Activated naive CD4-positive, alpha-beta T cell treated with anti-CD3 and anti-CD28 coated beads, Interleukin-2, amount 50 U/mL, for 24 hours (primary cell): ENCODE measurements around the gene APOL5.
"Not testable (repeated sequence)": the region's sequence is repeated elsewhere in the genome, so short reads cannot be mapped to it uniquely, and the experiment has no call there.

Source experiments
- H3K27ac Mint-ChIP-seq: one replicate; pipeline ENCODE4 v1.8.0; 2021; ENCODE audit warnings: mild to moderate bottlenecking, mixed read lengths
- H3K27me3 Mint-ChIP-seq: one replicate; pipeline ENCODE4 v1.8.0; 2021; ENCODE audit warnings: mixed read lengths
- H3K36me3 Mint-ChIP-seq: one replicate; pipeline ENCODE4 v1.8.0; 2021; ENCODE audit warnings: mixed read lengths
- H3K4me1 Mint-ChIP-seq: one replicate; pipeline ENCODE4 v1.8.0; 2021; ENCODE audit warnings: mixed read lengths
- H3K4me3 Mint-ChIP-seq: one replicate; pipeline ENCODE4 v1.8.0; 2021; ENCODE audit warnings: mild to moderate bottlenecking, mixed read lengths
- H3K9me3 Mint-ChIP-seq: one replicate; pipeline ENCODE4 v1.8.0; 2021; ENCODE audit warnings: mixed read lengths

Gene APOL5

DNA sequence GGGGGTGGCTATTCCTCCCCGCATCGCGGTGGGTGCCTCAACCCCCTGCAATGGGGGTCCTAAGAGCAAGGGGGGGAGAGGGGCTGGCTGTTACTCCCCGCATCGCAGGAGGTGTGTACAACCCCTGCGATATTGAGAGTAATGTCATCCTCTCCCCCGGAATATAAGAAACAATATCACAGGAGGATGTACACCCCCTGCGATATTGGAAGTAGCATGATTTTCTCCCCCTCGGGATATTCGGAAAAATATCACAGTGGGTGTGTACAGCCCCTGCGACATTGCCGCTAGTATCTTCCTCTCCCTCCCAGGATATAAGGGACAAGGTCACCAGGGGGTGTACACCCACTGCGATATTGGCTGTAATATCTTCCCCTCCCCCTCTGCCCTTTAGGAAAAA, 22.5 kb upstream of the APOL5 start:
- Mint-ChIP-seq H3K4me1 (peaks cover 2% of the 10 kb centered on the region), H3K36me3 (no peaks in the 10 kb centered on the region), H3K9me3 (no peaks in the 10 kb centered on the region), H3K4me3 (no peak overlapping the region), H3K27ac (no peak overlapping the region), H3K27me3 (no peaks in the 10 kb centered on the region)

DNA sequence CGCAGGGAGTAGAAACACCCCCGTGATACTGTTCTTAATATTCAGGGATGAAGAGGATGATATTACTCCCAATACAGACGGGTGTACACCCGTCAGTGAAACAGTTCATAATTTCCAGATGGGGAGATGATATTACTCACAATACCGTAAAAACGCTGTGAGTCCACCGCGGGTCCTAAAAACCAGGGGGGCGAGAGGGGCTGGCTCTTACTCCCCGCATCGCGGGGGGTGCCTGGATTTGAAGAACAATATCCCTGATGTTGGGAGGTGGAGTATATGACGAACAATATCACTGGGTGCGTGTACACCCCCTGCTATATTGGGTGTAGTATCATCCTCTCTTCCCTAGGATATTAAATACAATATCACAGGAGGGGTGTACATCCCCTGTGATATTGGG, 20.5 kb upstream of the APOL5 start:
- Mint-ChIP-seq H3K4me3 (no peak overlapping the region), H3K27me3 (no peaks in the 10 kb centered on the region), H3K9me3 (no peaks in the 10 kb centered on the region), H3K36me3 (no peaks in the 10 kb centered on the region), H3K4me1 (no peaks in the 10 kb centered on the region), H3K27ac (no peak overlapping the region)

DNA sequence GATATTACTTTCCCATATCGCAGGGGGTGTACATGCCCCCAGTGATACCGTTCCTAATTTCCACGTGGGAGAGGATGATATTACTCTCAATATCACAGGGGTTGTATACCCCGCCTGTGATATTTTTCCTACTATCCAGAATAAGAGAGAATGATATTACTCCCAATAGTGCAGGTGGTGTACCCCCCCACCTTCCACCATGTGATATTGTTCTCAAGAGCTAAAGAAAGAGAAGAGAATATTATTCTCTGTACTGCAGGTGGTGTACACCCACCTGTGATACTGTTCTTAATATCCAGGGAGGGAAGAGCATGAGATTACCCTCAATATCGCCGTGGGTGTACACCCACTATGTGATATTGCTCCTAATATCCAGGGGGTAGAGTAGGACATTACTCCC, 17.8 kb upstream of the APOL5 start:
- not testable (repeated sequence) for H3K9me3 Mint-ChIP-seq, H3K36me3 Mint-ChIP-seq, H3K27ac Mint-ChIP-seq, H3K27me3 Mint-ChIP-seq, H3K4me3 Mint-ChIP-seq, H3K4me1 Mint-ChIP-seq

DNA sequence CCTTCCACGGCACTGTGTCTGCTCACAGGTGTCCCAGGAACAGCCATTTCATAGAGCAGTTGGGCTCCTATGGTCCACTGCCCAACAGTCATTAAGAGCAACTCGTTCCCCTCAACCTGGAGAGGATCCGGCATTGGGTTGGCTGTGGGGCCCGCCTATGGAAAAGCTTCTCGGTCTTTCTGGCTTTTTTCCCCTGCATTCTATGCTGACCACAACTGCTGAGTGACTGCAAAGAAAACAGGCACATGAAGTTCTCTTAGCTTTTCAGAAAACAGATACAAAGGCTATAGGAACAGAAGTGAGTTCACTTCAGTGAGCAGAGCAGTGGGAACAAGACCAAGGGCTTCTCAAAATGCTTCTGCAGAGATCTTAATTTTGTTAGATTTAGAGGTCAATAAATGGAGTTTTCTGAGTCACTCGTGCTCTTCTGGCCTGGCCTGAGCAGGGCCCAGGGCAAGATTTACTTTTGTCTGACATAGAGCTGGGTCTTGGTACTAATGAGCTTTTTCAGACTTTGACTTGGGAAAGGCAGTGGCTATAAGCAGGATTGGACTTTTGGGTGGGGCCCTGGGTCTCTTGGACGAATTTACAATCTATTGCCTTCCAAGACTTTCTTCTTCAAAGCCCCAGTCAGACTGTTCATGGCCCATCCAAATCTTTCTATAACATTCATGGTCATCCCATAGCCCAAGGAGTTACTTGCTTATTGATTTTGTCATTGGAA, 13.6 kb upstream of the APOL5 start:
- no peaks in the 10 kb centered on the region for H3K9me3 Mint-ChIP-seq
- no peaks in the 10 kb centered on the region for H3K4me1 Mint-ChIP-seq
- no peak overlapping the region for H3K27ac Mint-ChIP-seq
- H3K4me3 Mint-ChIP-seq, result no peak overlapping the region
- no peaks in the 10 kb centered on the region for H3K36me3 Mint-ChIP-seq
- no peaks in the 10 kb centered on the region for H3K27me3 Mint-ChIP-seq

DNA sequence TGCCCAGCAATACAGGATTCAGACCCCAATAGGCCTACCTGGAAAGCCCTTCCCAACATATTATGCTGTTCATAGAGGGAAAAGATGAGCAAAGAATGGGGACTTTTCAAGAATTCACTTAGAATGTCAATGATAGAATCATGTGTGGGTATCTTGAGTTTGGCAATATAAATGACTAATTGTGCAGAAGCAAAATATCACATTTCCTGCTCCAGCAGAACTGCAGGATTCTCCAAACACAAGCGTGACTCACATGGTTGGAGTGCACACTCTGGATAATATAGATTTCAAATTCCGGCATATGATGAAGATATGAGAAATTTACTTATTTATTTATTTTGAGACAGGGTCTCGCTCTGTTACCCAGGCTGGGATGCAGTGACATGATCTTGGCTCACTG, 12.5 kb upstream of the APOL5 start:
- no peaks in the 10 kb centered on the region for H3K9me3 Mint-ChIP-seq
- H3K36me3 Mint-ChIP-seq, result no peaks in the 10 kb centered on the region
- no peak overlapping the region for H3K4me3 Mint-ChIP-seq
- no peak overlapping the region for H3K27ac Mint-ChIP-seq
- no peaks in the 10 kb centered on the region for H3K4me1 Mint-ChIP-seq
- H3K27me3 Mint-ChIP-seq, result no peaks in the 10 kb centered on the region

DNA sequence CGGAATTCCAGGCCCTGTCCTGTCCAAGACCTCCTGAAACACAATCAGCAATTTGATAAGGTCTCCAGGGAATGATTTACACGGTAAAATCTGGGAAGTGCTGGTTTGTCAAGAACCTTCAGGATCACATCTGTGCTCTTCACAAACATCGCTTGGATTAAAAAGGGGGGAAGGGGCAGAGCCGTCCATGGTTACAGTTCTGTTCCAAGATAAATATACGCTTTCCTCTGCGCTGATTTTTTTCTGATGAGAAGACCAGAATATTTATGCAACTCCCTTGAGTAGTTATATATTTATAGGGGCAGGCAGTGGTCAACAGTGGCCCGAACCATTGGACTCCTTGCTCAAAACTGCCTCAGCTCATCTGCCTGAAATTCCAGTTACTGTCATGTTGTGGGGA, 9.2 kb upstream of the APOL5 start:
- Mint-ChIP-seq H3K9me3 (peaks cover 9% of the 10 kb centered on the region), H3K27ac (no peak overlapping the region), H3K36me3 (peaks cover 3% of the 10 kb centered on the region), H3K27me3 (peaks cover 2% of the 10 kb centered on the region), H3K4me3 (no peak overlapping the region), H3K4me1 (no peaks in the 10 kb centered on the region)

DNA sequence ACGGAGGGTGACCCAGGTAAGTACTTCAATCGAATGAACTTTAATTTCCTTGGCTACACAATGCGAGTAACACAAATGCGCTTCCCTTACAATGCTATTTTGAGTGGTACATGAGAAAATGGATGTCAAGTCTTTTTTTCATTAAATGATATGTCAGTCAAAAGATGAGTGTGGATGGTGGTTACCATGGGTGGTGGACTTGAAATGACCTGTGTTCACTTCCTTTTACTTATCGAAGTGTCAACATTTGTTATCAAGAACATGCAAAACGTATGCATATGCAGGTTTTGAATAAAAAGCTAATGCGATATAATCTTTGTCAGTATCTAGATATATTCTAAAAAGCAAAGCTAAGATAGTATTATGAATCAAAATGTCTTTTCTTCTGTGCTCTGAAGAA, 8.8 kb upstream of the APOL5 start:
- no peak overlapping the region for H3K27ac Mint-ChIP-seq
- H3K4me1 Mint-ChIP-seq, result no peaks in the 10 kb centered on the region
- H3K9me3 Mint-ChIP-seq, result peaks cover 9% of the 10 kb centered on the region
- peaks cover 3% of the 10 kb centered on the region for H3K27me3 Mint-ChIP-seq
- H3K4me3 Mint-ChIP-seq, result no peak overlapping the region
- peaks cover 3% of the 10 kb centered on the region for H3K36me3 Mint-ChIP-seq

DNA sequence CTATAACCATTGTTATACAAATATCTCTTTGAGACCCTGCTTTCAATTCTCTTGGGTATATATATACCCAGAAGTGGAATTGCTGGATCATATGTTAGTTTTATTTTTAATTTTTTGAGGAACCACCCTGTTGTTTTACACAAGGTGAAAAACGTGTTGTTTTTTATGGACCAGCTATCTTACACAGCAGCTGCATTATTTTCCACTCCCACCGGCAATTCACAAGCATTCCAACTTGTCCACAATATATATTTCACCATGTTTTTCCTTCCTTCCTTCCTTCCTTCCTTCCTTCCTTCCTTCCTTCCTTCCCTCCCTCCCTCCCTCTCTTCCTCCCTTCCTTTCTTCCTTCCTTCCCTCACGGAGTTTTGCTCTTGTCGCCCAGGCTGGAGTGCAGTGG, 6.3 kb upstream of the APOL5 start:
- no peak overlapping the region for H3K4me3 Mint-ChIP-seq
- peaks cover 3% of the 10 kb centered on the region for H3K36me3 Mint-ChIP-seq
- no peak overlapping the region for H3K27ac Mint-ChIP-seq
- H3K27me3 Mint-ChIP-seq, result peaks cover 4% of the 10 kb centered on the region
- no peaks in the 10 kb centered on the region for H3K4me1 Mint-ChIP-seq
- peaks cover 9% of the 10 kb centered on the region for H3K9me3 Mint-ChIP-seq

DNA sequence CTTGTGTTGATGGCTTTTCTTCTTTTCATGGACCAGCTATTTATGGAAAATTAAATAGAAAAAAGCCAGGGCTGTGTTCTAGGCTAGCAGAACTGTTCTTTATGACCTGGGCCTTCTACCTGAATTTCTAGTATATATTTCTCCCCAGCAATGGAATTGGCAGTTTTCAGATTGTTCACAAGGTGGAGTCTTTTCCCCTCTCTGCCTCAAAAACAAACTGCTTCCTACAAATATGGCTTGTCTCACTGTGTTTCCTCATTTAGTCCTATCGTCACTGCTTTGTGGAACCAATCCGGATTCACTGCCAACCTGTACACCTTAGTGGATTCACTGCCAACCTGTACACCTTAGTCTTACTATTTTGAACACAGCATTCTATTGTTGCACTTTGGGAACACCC, 5.0 kb upstream of the APOL5 start:
- peaks cover 3% of the 10 kb centered on the region for H3K36me3 Mint-ChIP-seq
- H3K27ac Mint-ChIP-seq, result no peak overlapping the region
- H3K27me3 Mint-ChIP-seq, result peaks cover 4% of the 10 kb centered on the region
- H3K4me1 Mint-ChIP-seq, result no peaks in the 10 kb centered on the region
- H3K4me3 Mint-ChIP-seq, result no peak overlapping the region
- peaks cover 9% of the 10 kb centered on the region for H3K9me3 Mint-ChIP-seq

DNA sequence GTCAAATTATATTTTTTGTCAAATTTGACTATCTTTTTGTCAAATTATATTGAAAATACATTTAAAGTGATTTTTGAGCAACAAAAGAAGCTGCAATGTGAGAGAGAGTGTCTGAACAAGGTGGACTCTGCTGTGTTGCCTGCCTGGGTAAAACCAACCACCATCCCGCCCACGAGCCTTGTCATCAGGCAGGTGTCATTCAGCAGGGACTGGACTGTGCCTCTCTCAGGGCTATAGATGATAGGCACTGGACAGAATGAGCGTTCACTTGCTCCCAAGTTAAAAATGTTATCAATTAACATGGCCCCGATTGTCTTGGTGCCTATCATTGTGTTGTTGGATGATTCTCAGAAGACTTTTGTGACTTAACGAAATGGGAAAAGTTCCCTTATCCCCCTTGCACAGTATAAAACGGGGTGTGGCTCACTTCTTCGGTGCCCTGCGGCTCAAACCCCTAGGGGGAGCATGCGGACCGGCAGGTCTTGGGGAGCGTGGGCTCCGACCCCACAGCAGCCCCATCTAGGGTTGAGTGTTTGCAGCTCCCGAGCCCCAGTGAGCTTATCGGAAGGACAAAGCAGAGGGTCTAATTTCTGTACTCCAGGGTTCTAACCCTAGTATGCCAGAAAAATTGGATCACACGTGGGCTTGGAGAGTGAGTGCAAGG, 1.7 kb downstream of the APOL5 start:
- Mint-ChIP-seq H3K4me3 (no peak overlapping the region), H3K4me1 (no peaks in the 10 kb centered on the region), H3K36me3 (no peaks in the 10 kb centered on the region), H3K9me3 (no peaks in the 10 kb centered on the region), H3K27ac (no peak overlapping the region), H3K27me3 (peaks cover 1% of the 10 kb centered on the region)

DNA sequence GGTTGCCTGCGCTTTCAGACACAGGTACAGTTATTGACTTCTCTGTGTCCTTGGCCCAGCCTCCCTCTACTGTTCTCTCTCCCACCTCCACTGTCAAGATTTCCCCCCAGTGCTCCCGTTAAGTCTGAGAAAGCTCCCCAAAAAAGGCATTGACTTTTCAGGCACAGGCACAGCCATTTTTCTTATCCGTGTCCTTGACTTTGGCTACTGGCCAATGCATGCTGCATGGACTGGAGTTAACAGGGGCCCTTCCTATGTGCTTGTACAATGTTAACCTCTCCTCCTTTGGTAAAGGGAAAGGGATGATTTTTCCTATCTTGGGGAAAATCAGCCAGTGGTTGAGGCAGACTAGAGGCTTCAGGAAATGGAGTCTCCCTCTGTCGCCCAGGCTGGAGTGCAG, 4.3 kb downstream of the APOL5 start:
- no peaks in the 10 kb centered on the region for H3K36me3 Mint-ChIP-seq
- no peaks in the 10 kb centered on the region for H3K4me1 Mint-ChIP-seq
- H3K9me3 Mint-ChIP-seq, result no peaks in the 10 kb centered on the region
- H3K27ac Mint-ChIP-seq, result no peak overlapping the region
- H3K4me3 Mint-ChIP-seq, result no peak overlapping the region
- H3K27me3 Mint-ChIP-seq, result no peaks in the 10 kb centered on the region

DNA sequence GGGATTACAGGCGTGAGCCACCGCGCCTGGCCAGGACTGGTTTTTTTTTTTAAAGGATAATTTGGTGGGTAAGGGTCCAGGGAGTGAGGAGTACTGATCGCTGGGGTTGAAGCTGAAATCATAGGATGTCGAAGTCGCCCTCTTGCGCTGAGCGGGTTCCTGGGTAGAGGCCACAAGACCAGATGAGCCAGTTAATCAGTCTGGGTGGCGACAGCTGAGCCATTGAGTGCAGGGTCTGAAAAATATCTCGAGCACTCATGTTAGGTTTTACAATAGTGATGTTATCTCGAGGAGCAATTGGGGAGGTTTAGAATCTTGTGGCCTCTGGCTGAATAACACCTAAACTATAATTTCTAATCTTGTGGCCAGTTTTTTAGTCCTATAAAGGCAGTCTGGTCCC, 7.8 kb downstream of the APOL5 start:
- Mint-ChIP-seq H3K27ac (no peak overlapping the region), H3K4me3 (no peak overlapping the region), H3K27me3 (no peaks in the 10 kb centered on the region), H3K9me3 (no peaks in the 10 kb centered on the region), H3K36me3 (no peaks in the 10 kb centered on the region), H3K4me1 (no peaks in the 10 kb centered on the region)

DNA sequence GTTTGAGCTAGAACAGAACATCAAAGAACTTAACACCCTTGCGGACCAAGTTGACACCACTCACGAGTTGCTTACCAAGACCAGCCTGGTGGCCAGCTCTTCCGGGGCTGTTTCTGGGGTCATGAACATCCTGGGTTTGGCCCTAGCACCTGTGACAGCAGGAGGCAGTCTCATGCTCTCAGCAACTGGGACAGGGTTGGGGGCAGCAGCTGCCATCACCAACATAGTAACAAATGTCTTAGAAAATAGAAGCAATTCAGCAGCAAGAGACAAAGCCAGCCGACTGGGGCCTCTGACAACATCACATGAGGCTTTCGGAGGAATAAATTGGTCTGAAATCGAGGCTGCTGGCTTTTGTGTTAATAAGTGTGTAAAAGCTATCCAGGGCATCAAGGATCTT, 8.7 kb downstream of the APOL5 start:
- H3K27me3 Mint-ChIP-seq, result peaks cover 2% of the 10 kb centered on the region
- no peaks in the 10 kb centered on the region for H3K4me1 Mint-ChIP-seq
- H3K4me3 Mint-ChIP-seq, result no peak overlapping the region
- H3K27ac Mint-ChIP-seq, result no peak overlapping the region
- no peaks in the 10 kb centered on the region for H3K36me3 Mint-ChIP-seq
- H3K9me3 Mint-ChIP-seq, result no peaks in the 10 kb centered on the region

DNA sequence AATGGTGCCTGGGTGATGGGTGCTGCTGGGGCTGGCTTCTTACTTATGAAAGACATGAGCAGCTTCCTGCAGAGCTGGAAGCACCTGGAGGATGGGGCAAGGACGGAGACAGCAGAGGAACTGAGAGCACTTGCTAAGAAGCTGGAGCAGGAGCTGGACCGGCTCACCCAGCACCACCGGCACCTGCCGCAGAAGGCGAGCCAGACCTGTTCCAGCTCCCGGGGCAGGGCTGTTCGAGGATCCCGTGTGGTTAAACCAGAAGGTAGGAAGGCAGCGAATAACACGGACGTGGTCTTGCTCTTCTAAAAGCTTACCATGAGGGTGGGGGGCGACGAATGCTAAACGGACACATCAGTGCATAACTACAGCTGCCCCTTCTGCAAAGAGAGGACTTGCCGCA, 9.3 kb downstream of the APOL5 start:
- H3K4me1 Mint-ChIP-seq, result no peaks in the 10 kb centered on the region
- H3K4me3 Mint-ChIP-seq, result no peak overlapping the region
- no peak overlapping the region for H3K27ac Mint-ChIP-seq
- no peaks in the 10 kb centered on the region for H3K36me3 Mint-ChIP-seq
- H3K27me3 Mint-ChIP-seq, result peaks cover 2% of the 10 kb centered on the region
- H3K9me3 Mint-ChIP-seq, result no peaks in the 10 kb centered on the region

DNA sequence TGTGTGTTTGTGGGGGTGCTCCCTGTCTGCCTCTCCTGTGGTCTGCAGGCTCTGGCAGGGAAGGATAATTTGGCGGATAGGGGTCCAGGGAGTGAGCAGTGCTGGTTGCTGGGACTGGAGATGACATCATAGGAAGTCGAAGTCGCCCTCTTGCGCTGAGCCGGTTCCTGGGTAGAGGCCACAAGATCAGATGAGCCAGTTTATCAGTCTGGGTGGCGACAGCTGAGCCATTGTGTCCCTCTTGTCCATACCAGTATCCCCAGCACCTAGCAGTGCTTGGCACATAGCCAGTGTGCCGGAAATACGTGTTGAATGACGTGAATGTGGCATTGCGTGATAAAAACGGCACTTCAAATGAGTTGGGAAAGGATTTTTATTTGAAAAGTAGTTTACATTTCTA, 9.8 kb downstream of the APOL5 start:
- Mint-ChIP-seq H3K27ac (no peak overlapping the region), H3K27me3 (peaks cover 2% of the 10 kb centered on the region), H3K4me3 (no peak overlapping the region), H3K9me3 (no peaks in the 10 kb centered on the region), H3K36me3 (no peaks in the 10 kb centered on the region), H3K4me1 (no peaks in the 10 kb centered on the region)

DNA sequence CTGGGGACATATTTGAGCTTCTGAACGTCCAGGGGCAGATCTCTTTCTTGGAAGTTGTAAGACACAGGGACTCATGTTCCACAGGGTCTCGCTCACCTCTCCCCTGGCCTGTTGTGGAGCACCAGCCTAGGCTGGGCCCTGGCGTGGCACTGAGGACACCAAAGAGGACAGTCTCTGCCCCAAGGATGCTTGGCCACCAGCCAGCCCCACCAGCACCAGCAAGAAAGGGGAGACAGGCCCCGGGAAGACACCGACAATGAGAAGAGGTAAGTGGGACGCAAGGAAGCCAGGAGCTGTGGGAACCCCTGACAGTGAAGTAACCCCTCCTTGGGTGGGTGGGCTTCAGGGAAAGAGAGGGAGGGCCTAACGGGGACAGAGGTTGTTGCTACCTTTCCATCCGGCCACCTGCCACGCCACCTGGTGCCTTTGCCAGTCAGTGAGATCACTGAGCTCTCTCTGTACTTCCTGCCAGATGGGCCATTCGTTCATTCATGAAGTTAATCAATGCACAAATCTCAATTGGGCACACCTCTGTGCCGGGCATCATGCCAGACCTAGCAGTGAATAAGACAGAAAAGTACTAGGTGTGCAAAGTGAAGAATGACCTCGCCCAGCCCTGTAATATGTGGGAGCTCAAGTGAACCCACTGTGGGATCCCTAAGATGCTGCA, 11.1 kb downstream of the APOL5 start:
- H3K9me3 Mint-ChIP-seq, result no peaks in the 10 kb centered on the region
- no peak overlapping the region for H3K27ac Mint-ChIP-seq
- H3K27me3 Mint-ChIP-seq, result peaks cover 2% of the 10 kb centered on the region
- H3K4me3 Mint-ChIP-seq, result no peak overlapping the region
- H3K36me3 Mint-ChIP-seq, result no peaks in the 10 kb centered on the region
- no peaks in the 10 kb centered on the region for H3K4me1 Mint-ChIP-seq
